Activated naive CD4-positive, alpha-beta T cell treated with anti-CD3 and anti-CD28 coated beads, Interleukin-2, amount 50 U/mL, for 24 hours (primary cell): ENCODE data around the gene HAND2.

Experiments
- H3K27ac Mint-ChIP-seq: one replicate; pipeline ENCODE4 v1.8.0; 2021; ENCODE audit warnings: mild to moderate bottlenecking, mixed read lengths
- H3K27me3 Mint-ChIP-seq: one replicate; pipeline ENCODE4 v1.8.0; 2021; ENCODE audit warnings: mixed read lengths
- H3K36me3 Mint-ChIP-seq: one replicate; pipeline ENCODE4 v1.8.0; 2021; ENCODE audit warnings: mixed read lengths
- H3K4me1 Mint-ChIP-seq: one replicate; pipeline ENCODE4 v1.8.0; 2021; ENCODE audit warnings: mixed read lengths
- H3K4me3 Mint-ChIP-seq: one replicate; pipeline ENCODE4 v1.8.0; 2021; ENCODE audit warnings: mild to moderate bottlenecking, mixed read lengths
- H3K9me3 Mint-ChIP-seq: one replicate; pipeline ENCODE4 v1.8.0; 2021; ENCODE audit warnings: mixed read lengths

HAND2 gene

GRCh38 chr4:173488074-173488473, 42.0 kb downstream of the HAND2 start:
- no peaks in the 10 kb centered on the region for H3K9me3 Mint-ChIP-seq
- H3K4me1 Mint-ChIP-seq = no peaks in the 10 kb centered on the region
- H3K36me3 Mint-ChIP-seq = no peaks in the 10 kb centered on the region
- no peak overlapping the region for H3K27ac Mint-ChIP-seq
- no peak overlapping the region for H3K4me3 Mint-ChIP-seq
- H3K27me3 Mint-ChIP-seq = peaks cover 4% of the 10 kb centered on the region

GRCh38 chr4:173486714-173487392, 43.2 kb downstream of the HAND2 start:
- no peak overlapping the region for H3K27ac Mint-ChIP-seq
- H3K27me3 Mint-ChIP-seq = no peaks in the 10 kb centered on the region
- no peaks in the 10 kb centered on the region for H3K9me3 Mint-ChIP-seq
- H3K4me3 Mint-ChIP-seq = no peak overlapping the region
- H3K4me1 Mint-ChIP-seq = no peaks in the 10 kb centered on the region
- H3K36me3 Mint-ChIP-seq = no peaks in the 10 kb centered on the region

GRCh38 chr4:173485164-173485563, 44.9 kb downstream of the HAND2 start:
- Mint-ChIP-seq H3K9me3 (no peaks in the 10 kb centered on the region), H3K36me3 (no peaks in the 10 kb centered on the region), H3K4me3 (no peak overlapping the region), H3K27me3 (no peaks in the 10 kb centered on the region), H3K27ac (no peak overlapping the region), H3K4me1 (no peaks in the 10 kb centered on the region)

GRCh38 chr4:173482330-173482931, 47.6 kb downstream of the HAND2 start:
- Mint-ChIP-seq H3K4me1 (no peaks in the 10 kb centered on the region), H3K4me3 (no peak overlapping the region), H3K36me3 (no peaks in the 10 kb centered on the region), H3K27ac (no peak overlapping the region), H3K9me3 (no peaks in the 10 kb centered on the region), H3K27me3 (peaks cover 2% of the 10 kb centered on the region)

- no peaks in the 10 kb centered on the region for H3K4me1 Mint-ChIP-seq
- no peaks in the 10 kb centered on the region for H3K9me3 Mint-ChIP-seq
- H3K36me3 Mint-ChIP-seq = no peaks in the 10 kb centered on the region
- H3K4me3 Mint-ChIP-seq = no peak overlapping the region
- no peak overlapping the region for H3K27ac Mint-ChIP-seq
- peaks cover 2% of the 10 kb centered on the region for H3K27me3 Mint-ChIP-seq
Observed at GRCh38 chr4:173478913-173479283, 51.1 kb downstream of the HAND2 start.

GRCh38 chr4:173478201-173478912, 51.7 kb downstream of the HAND2 start:
- no peaks in the 10 kb centered on the region for H3K9me3 Mint-ChIP-seq
- H3K4me1 Mint-ChIP-seq = no peaks in the 10 kb centered on the region
- H3K36me3 Mint-ChIP-seq = no peaks in the 10 kb centered on the region
- H3K4me3 Mint-ChIP-seq = no peak overlapping the region
- H3K27ac Mint-ChIP-seq = no peak overlapping the region
- peaks cover 2% of the 10 kb centered on the region for H3K27me3 Mint-ChIP-seq

GRCh38 chr4:173477016-173477415, 53.0 kb downstream of the HAND2 start:
- H3K27me3 Mint-ChIP-seq = peaks cover 8% of the 10 kb centered on the region
- H3K4me3 Mint-ChIP-seq = no peak overlapping the region
- no peaks in the 10 kb centered on the region for H3K9me3 Mint-ChIP-seq
- no peaks in the 10 kb centered on the region for H3K4me1 Mint-ChIP-seq
- H3K27ac Mint-ChIP-seq = no peak overlapping the region
- no peaks in the 10 kb centered on the region for H3K36me3 Mint-ChIP-seq
